HL-60/S4 treated with retinoic acid at 250 ng/mL for 4 days and 3 days (cell line): Measurements from ENCODE around the gene FERMT1.
"Not testable (repeated sequence)": the region's sequence is repeated elsewhere in the genome, so short reads cannot be mapped to it uniquely, and the experiment has no call there.

Source experiments
- in situ Hi-C: fragments of 300-500 bp; cut with MboI; formaldehyde crosslinking; loops from 2 replicates; pipeline ENCODE4 v1.7.0; 2022; ENCODE audit warnings: low sequenced_read_pairs

FERMT1 gene

GRCh38 chr20:6115221-6115895 lies 7.5 kb downstream of the FERMT1 start:
- in situ Hi-C loops = no loop called here

GRCh38 chr20:6114696-6115095 lies 8.1 kb downstream of the FERMT1 start:
- in situ Hi-C loops = no loop called here

GRCh38 chr20:6113951-6114350 lies 8.9 kb downstream of the FERMT1 start:
- in situ Hi-C loops = no loop called here

- in situ Hi-C loops = not testable (repeated sequence)
Measured at GRCh38 chr20:6112965-6113364, 9.9 kb downstream of the FERMT1 start.

- in situ Hi-C loops = no loop called here
Measured at GRCh38 chr20:6108330-6108729, 14.5 kb downstream of the FERMT1 start.

- in situ Hi-C loops = no loop called here
Measured at GRCh38 chr20:6104493-6105188, 18.2 kb downstream of the FERMT1 start.

GRCh38 chr20:6103301-6103700 lies 19.5 kb downstream of the FERMT1 start:
- in situ Hi-C loops = no loop called here

- in situ Hi-C loops = no loop called here
Measured at GRCh38 chr20:6101346-6101745, 21.5 kb downstream of the FERMT1 start.

- in situ Hi-C loops = no loop called here
Measured at GRCh38 chr20:6100246-6100645, 22.6 kb downstream of the FERMT1 start.

- in situ Hi-C loops = no loop called here
Measured at GRCh38 chr20:6099819-6100218, 23.0 kb downstream of the FERMT1 start.

- in situ Hi-C loops = no loop called here
Measured at GRCh38 chr20:6095409-6095808, 27.4 kb downstream of the FERMT1 start.

GRCh38 chr20:6094565-6094964 lies 28.3 kb downstream of the FERMT1 start:
- in situ Hi-C loops = no loop called here

- in situ Hi-C loops = no loop called here
Measured at GRCh38 chr20:6094063-6094462, 28.8 kb downstream of the FERMT1 start.

- in situ Hi-C loops = no loop called here
Measured at GRCh38 chr20:6091661-6092060, 31.2 kb downstream of the FERMT1 start.

- in situ Hi-C loops = loop anchor here (10.0 kb wide), 1 partner anchor 562 kb away; no protein-coding TSS in a partner anchor
Measured at GRCh38 chr20:6086868-6087267, 36.0 kb downstream of the FERMT1 start.

GRCh38 chr20:6083926-6084325 lies 38.9 kb downstream of the FERMT1 start:
- in situ Hi-C loops = loop anchor here (10.0 kb wide), 1 partner anchor 559 kb away; no protein-coding TSS in a partner anchor

GRCh38 chr20:6081236-6081635 lies 41.6 kb downstream of the FERMT1 start:
- in situ Hi-C loops = loop anchor here (10.0 kb wide), 1 partner anchor 556 kb away; no protein-coding TSS in a partner anchor

- in situ Hi-C loops = no loop called here
Measured at GRCh38 chr20:6079016-6079415, 43.8 kb downstream of the FERMT1 start.

GRCh38 chr20:6075428-6076219 lies 47.2 kb downstream of the FERMT1 start:
- in situ Hi-C loops = no loop called here

- in situ Hi-C loops = no loop called here
Measured at GRCh38 chr20:6074784-6075183, 48.0 kb downstream of the FERMT1 start.

- in situ Hi-C loops = no loop called here
Measured at GRCh38 chr20:6074145-6074561, 48.7 kb downstream of the FERMT1 start.
